ENCODE results near the gene FGF5. TPM values are rescaled to one million over a fixed set of nuclear protein-coding genes. Genes with fewer than 3 reads are reported as not detected.

The FGF5 gene
- total RNA-seq, 1 donor = 55.9 TPM

DNA sequence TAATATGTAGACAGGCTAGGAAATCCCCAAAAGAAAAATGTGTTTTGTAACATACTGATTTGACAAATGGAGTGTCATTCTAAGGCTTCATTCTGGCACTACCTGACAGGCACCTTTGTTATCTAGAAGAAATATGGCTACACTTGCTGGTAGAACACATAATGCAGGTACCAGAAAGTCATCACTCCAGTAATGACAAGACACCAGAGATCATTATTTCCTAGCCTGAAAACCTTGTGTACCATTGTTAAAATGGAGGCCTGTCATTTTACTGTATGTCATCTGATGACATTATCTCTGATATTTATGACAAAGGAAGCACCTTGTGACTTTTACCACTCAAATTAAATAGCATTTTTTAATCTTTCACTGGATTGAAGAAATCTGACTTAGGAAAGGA, 13.5 kb upstream of the FGF5 start:
- no peak for DNase-seq (ENCODE audit: low read depth)
- TF ChIP-seq, protein P1, sequence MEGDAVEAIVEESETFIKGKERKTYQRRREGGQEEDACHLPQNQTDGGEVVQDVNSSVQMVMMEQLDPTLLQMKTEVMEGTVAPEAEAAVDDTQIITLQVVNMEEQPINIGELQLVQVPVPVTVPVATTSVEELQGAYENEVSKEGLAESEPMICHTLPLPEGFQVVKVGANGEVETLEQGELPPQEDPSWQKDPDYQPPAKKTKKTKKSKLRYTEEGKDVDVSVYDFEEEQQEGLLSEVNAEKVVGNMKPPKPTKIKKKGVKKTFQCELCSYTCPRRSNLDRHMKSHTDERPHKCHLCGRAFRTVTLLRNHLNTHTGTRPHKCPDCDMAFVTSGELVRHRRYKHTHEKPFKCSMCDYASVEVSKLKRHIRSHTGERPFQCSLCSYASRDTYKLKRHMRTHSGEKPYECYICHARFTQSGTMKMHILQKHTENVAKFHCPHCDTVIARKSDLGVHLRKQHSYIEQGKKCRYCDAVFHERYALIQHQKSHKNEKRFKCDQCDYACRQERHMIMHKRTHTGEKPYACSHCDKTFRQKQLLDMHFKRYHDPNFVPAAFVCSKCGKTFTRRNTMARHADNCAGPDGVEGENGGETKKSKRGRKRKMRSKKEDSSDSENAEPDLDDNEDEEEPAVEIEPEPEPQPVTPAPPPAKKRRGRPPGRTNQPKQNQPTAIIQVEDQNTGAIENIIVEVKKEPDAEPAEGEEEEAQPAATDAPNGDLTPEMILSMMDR (IDR thresholded peaks at IDR 0.05; ENCODE audit: insufficient read depth, low read length) = no peak
- H3K4me3 ChIP-seq (ENCODE audit: low read depth, low read length) = no peak overlapping the region

DNA sequence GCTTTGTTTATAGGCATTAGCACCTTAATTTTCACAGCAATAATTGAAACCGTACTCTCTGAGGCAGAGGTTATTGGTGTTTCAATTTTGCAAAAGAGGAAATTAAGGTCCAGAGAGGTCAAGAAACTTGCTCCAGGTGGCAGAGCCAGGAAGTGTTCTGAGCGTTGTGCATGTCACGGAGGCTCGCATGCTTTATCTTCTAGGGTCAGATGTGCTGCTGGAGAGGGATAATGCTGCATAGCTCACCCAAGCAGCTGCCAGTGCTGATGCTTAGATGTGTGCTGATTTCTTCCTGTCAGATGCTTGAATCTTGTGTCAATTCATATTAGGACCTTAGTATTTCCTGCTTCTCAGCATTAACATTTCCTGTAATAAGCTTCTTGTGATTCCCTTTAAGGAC, 13.0 kb upstream of the FGF5 start:
- TF ChIP-seq, protein P1 (IDR thresholded peaks at IDR 0.05; ENCODE audit: insufficient read depth, low read length) = no peak
- DNase-seq (ENCODE audit: low read depth) = no peak
- H3K4me3 ChIP-seq (ENCODE audit: low read depth, low read length) = no peak overlapping the region

- TF ChIP-seq, protein P1 (IDR thresholded peaks at IDR 0.05; ENCODE audit: insufficient read depth, low read length) = no peak
- DNase-seq (ENCODE audit: low read depth) = no peak
- no peak overlapping the region for H3K4me3 ChIP-seq (ENCODE audit: low read depth, low read length)
Measured at GRCh38 chr4:80254114-80254513, 12.3 kb upstream of the FGF5 start.

DNA sequence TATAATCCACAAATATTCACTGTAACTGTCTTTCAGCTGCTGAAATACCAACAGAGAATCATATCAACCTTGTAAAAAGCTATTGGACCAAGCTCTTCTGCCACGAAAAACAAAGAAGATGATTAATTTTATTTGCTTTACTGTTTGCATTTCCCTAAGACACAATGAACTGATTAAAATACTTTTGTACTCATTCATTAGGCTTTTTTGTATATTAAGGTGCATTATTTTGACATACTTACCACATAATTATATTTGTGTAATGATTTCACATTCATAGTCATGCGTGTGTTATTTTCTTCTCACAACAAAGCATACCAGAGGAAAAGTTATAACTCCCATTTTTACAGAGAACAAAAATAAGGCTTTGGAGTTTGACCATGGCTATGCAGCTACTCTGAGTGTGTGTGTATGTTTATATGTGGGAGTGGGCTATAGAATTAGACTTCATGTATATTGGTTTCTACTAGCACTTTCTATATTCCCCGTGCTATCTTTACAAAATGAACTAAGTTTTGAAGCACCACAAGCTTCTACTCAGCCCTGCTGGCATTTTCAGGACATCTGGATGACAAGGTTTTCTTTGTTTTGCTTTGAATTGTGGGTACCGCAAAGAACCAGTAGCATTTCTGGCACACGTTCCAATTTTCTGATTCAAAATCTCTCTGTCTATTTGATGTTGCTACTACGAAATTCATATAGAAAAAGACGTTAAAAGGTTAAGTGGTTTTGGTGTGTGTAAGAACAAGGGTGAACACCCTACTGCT, 11.0 kb upstream of the FGF5 start:
- TF ChIP-seq, protein P1 (IDR thresholded peaks at IDR 0.05; ENCODE audit: insufficient read depth, low read length) = no peak
- no peak overlapping the region for H3K4me3 ChIP-seq (ENCODE audit: low read depth, low read length)
- no peak for DNase-seq (ENCODE audit: low read depth)

GRCh38 chr4:80257851-80258250, 8.6 kb upstream of the FGF5 start:
- TF ChIP-seq, protein P1 (IDR thresholded peaks at IDR 0.05; ENCODE audit: insufficient read depth, low read length) = no peak
- H3K4me3 ChIP-seq (ENCODE audit: low read depth, low read length) = no peak overlapping the region

DNA sequence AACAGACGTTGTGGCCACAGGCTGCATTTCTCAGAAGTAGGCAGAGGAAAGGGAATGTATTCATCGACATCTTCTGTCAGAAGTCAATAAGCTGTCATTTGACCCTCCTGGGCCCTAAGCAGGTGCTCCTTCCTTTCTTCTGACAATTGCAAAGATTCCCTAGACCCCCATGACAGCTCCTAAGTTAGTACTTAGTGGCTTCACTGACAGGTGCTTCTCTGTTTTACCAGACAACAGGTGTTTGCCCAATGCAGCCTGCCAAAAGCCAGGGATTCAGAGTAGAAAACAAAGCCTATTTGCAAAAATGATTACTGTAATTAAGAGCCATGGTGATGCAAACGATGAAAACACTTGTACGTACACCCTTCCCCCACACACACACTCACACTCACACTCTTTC, 7.5 kb upstream of the FGF5 start:
- no peak overlapping the region for H3K4me3 ChIP-seq (ENCODE audit: low read depth, low read length)
- no peak for DNase-seq (ENCODE audit: low read depth)
- TF ChIP-seq, protein P1 (IDR thresholded peaks at IDR 0.05; ENCODE audit: insufficient read depth, low read length) = no peak

More at GRCh38 chr4:80257851-80258250, 8.6 kb upstream of the FGF5 start:
- DNase-seq (ENCODE audit: low read depth) = no peak

GRCh38 chr4:80259817-80260216, 6.6 kb upstream of the FGF5 start:
- H3K4me3 ChIP-seq (ENCODE audit: low read depth, low read length) = no peak overlapping the region
- DNase-seq (ENCODE audit: low read depth) = no peak
- TF ChIP-seq, protein P1 (IDR thresholded peaks at IDR 0.05; ENCODE audit: insufficient read depth, low read length) = no peak

Data from fibroblast of the aortic adventitia (primary cell).